ENCODE results near the gene DLG2. TPM values are rescaled to one million over a fixed set of nuclear protein-coding genes. Genes with fewer than 3 reads are reported as not detected.

DLG2 gene
- total RNA-seq, 1 donor from 2014 or later: 5.9 TPM

GRCh38 chr11:84524422-84525051 is 1102.6 kb downstream of the DLG2 start:
- DNase-seq (ENCODE audit: extremely low spot score, unreplicated experiment): no peak
- H3K9me3 Mint-ChIP-seq: no peaks in the 10 kb centered on the region
- no peak overlapping the region for H3K4me3 Mint-ChIP-seq
- no peaks in the 10 kb centered on the region for H3K4me1 Mint-ChIP-seq (ENCODE audit: unreplicated experiment)
- H3K27ac Mint-ChIP-seq: no peak overlapping the region
- peaks cover 14% of the 10 kb centered on the region for H3K27me3 Mint-ChIP-seq
- TF ChIP-seq CTCF (conservative IDR thresholded peaks at IDR 0.05): peak; percentile 77
- no peaks in the 10 kb centered on the region for H3K36me3 Mint-ChIP-seq

GRCh38 chr11:84522331-84522730 is 1104.8 kb downstream of the DLG2 start:
- H3K27me3 Mint-ChIP-seq: peaks cover 9% of the 10 kb centered on the region
- no peak for TF ChIP-seq CTCF (conservative IDR thresholded peaks at IDR 0.05)
- DNase-seq (ENCODE audit: extremely low spot score, unreplicated experiment): no peak
- H3K36me3 Mint-ChIP-seq: no peaks in the 10 kb centered on the region
- no peaks in the 10 kb centered on the region for H3K9me3 Mint-ChIP-seq
- H3K4me1 Mint-ChIP-seq (ENCODE audit: unreplicated experiment): peaks cover 5% of the 10 kb centered on the region
- H3K27ac Mint-ChIP-seq: no peak overlapping the region
- no peak overlapping the region for H3K4me3 Mint-ChIP-seq

- peaks cover 7% of the 10 kb centered on the region for H3K27me3 Mint-ChIP-seq
- H3K4me3 Mint-ChIP-seq: no peak overlapping the region
- no peak overlapping the region for H3K27ac Mint-ChIP-seq
- peaks cover 5% of the 10 kb centered on the region for H3K4me1 Mint-ChIP-seq (ENCODE audit: unreplicated experiment)
- no peaks in the 10 kb centered on the region for H3K9me3 Mint-ChIP-seq
- TF ChIP-seq CTCF (conservative IDR thresholded peaks at IDR 0.05): no peak
- H3K36me3 Mint-ChIP-seq: no peaks in the 10 kb centered on the region
- no peak for DNase-seq (ENCODE audit: extremely low spot score, unreplicated experiment)
Observed at GRCh38 chr11:84518631-84519183, 1108.4 kb downstream of the DLG2 start.

GRCh38 chr11:84514436-84514835 is 1112.7 kb downstream of the DLG2 start:
- no peak overlapping the region for H3K27ac Mint-ChIP-seq
- H3K4me1 Mint-ChIP-seq (ENCODE audit: unreplicated experiment): peaks cover 5% of the 10 kb centered on the region
- DNase-seq (ENCODE audit: extremely low spot score, unreplicated experiment): no peak
- no peak for TF ChIP-seq CTCF (conservative IDR thresholded peaks at IDR 0.05)
- no peaks in the 10 kb centered on the region for H3K36me3 Mint-ChIP-seq
- H3K27me3 Mint-ChIP-seq: peaks cover 4% of the 10 kb centered on the region
- H3K9me3 Mint-ChIP-seq: no peaks in the 10 kb centered on the region
- no peak overlapping the region for H3K4me3 Mint-ChIP-seq

GRCh38 chr11:84503503-84503902 is 1123.6 kb downstream of the DLG2 start:
- no peak for TF ChIP-seq CTCF (conservative IDR thresholded peaks at IDR 0.05)
- Mint-ChIP-seq H3K9me3 (no peaks in the 10 kb centered on the region), H3K4me3 (no peak overlapping the region), H3K4me1 (ENCODE audit: unreplicated experiment) (no peaks in the 10 kb centered on the region), H3K36me3 (no peaks in the 10 kb centered on the region), H3K27ac (no peak overlapping the region), H3K27me3 (no peaks in the 10 kb centered on the region)
- DNase-seq (ENCODE audit: extremely low spot score, unreplicated experiment): no peak
